Stimulated activated CD8-positive, alpha-beta memory T cell treated with anti-CD3 and anti-CD28 coated beads, Interleukin-7, amount 100 ng/mL, for 4 hours (primary cell): Measurements from ENCODE around the gene SRGAP1.

Source experiments
- DNase-seq, 2 donors: peaks; one replicate each; pipeline ENCODE4 v3.0.0-alpha.2; 2020; ENCODE audit warnings: low read depth in 2 of 2

The SRGAP1 gene

DNA sequence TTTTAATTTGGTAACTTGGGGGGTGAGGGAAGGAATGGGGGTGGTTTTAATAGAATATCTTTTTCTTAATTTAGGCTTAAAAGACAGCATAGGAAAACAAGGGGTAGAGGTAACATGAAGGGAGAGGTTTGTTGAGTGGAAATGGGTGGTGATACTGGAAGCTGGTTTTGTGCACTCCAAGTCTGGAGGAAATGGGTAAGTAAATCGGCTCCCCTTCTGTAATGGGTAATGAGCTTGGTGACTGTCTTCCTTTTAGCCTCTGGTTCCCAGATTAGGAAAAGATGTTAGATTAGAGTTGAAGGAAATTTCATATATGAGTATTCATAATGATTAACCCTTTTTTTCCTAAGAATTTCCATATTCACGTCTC is 122.1 kb downstream of the SRGAP1 start:
- DNase-seq: no peak

DNA sequence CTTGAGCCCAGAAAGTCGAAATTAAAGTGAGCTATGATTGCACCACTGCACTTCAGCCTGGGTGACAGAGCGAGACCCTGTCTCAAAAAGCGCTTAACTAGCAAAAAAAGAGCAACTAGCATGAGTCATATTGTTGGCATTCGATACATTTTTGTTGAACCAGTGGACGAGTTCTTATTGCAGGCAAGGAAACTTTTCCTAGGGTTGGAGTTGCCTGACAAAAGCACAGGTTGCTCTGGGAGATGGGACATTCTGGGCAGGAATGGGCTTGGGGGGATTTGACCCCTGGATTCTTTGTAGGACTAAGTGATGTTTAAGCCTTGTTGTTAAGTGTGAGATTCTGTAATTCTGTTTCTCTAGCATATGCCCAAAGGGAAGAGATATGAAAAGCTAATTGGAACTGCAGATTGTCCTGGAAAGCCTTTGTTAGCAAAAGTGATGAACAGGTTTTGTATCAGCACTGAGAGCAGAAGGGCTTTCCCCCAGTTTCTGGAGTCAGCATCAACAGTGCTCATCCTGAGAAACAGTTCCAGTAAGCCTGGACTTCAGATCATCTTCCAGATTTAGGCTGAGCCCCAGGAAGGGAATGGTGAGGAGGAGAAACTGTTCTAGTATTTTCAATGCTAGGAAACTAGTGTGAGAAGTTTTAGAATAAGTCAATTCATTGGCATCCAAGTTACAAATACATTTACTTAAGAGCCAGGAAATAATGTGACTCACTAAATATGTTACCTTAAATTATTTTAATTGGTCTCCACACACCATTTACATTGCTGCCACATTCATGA is 123.1 kb downstream of the SRGAP1 start:
- DNase-seq: no peak

DNA sequence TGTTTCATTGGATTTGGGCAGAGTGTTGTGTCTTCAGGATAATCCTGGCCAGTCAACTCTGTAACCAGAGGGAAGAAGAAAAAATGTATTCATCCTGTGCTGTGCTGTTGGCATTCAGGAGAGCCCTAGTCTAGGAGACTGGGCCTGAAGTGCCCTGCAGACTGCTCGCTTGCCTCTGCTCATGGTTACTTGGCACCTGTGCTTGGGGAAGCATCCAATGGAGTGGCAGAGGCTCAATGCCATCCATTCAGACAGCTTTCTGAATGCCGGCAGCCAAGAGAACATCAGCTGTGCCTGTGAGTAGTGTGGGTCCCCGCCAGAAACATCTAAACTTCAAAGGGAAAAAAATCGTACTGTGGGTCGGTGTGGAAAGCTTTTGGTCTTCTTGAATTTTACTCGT is 124.2 kb downstream of the SRGAP1 start:
- DNase-seq: no peak

DNA sequence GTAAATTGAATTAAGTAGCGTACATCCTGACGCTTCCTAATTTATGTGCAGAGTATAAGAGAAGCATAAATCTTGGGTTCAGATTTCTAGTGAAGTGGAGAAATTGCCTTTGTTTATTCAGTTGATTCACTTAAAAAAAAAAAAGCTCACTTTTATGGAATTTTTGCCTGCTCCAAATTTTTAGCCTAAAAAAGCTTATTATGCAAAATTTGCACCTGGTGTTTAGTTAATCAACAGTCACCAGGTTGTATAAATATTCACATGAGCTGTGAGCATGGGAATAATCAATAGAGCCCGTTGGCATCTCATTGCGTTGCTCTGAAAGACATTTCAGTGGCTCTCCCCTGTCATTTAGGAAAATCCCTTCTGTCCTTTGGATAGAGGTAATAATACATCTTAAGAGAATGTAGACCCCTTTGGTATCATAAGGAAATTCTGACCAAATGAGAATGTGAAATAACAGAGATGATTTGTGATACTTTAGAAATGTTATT is 132.4 kb downstream of the SRGAP1 start:
- DNase-seq: no peak

DNA sequence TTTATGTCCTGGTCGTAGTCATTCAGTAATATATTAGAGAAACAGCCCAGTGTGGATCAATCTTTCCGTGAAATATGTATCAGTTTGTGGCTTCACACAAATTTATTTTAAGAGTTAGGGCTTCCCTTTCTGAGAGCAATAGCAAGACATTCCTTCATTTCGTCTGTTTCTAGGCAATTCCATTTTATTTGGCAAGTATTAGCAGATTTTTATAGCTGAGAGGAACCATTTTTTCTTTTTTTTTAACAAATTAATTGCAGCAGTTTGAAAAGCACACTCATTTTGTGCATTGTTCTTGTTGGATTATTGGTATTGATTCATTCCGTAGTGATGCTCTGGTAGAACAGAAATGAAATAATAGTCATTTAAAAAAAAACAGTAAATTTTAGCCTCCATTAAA is 132.9 kb downstream of the SRGAP1 start:
- no peak for DNase-seq

DNA sequence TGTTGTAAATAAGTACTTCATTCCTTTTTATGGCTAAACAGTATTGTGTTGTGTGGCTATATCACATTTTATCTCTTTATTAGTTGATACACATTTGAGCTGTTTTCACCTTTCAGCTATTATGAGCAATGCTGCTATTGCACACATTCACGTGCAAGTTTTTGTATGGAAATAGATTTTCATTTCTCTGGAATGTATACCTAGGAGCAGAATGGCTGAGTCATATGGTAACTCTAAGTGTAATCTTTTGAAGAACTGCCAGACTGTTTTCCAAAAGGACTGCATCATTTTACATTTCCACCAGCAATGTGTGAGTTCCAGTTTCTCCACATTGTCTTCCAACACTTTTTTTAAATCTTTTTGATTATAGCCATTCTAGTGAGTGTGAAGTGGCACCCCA is 134.0 kb downstream of the SRGAP1 start:
- no peak for DNase-seq

DNA sequence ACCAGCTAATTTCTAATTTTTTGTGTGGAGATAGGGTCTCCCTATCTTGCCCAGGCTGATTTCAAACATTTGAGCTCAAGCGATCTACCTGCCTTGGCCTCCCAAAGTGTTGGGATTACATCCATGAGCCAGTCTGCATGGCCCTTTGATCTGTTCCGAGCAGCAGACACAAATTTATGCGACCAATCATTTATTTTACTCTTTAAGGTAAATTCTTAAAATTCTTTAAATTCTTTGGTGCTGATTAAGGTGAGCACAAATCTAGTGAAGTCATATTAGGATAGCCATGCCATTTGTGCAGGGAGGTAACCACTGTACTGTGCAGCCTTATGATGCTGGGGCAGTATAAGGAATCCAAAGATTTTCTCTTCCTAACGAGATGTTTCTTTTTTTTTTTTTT is 135.7 kb downstream of the SRGAP1 start:
- no peak for DNase-seq

DNA sequence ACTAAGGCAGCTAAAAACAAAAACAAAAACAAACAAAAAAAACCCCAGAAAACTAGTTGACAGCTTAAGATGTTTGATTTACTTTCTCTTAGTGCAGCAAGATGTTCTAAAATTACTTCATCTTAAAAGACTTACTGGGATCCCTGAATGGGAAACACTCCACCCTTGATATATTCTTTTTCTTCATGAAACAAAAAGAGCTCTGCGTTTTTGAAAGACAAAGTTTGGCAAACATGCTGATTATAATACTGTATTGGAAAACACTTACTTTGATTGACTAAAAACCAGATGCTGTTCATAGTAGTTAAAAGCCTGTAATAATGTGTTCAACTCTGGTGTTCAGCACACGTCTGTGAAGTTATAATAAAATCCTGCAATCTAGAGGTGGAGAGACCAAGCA is 136.8 kb downstream of the SRGAP1 start:
- DNase-seq: no peak

DNA sequence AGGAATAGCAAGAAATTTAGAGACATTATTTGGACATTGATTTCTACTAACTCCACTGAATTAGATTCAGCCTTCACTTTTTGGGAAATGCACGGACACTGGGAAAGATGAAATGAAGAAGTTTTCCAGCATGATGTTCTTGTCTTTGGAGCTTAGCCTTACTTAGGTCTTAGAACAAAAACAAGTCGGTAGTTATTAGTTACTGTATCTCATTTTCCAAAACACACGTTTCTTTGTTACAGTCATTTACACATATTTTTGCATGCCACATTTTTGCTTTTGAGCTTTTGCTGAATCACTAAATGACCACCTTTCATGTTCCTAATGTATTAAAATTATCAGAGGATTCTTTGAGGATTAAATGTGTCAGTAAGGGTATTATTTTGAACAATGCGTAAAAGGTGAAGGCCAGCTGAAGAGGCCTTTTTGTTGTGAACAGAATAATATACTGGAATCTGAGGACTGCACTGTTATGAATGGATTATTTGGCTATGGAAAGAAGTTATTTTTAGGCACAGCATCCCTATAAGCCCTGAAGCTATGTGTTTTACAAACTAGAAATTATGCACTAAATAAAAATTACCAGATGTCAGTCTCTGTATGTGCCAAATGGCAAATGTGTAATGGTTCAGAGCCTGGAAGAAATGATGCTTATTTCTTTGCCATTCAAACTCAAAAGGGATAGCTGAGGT is 138.2 kb downstream of the SRGAP1 start:
- DNase-seq: no peak

DNA sequence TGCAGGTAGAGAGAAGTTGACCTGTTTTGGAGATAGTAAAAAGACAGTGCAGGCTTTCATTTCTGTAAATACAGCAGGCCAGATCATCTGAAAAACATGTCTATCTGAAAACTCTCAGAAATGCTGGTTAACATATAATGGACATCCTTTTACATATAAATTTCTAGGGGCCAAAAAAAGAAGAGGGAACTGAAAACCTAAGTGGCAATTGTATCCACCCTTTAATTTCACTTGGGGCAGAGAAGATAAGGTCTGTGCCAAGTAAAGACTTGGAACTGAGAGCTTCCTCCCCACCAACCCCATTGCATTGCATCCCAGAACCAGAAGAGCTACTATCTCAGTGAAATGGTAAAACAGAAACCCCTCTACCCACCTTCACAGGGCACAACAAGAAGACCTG is 141.0 kb downstream of the SRGAP1 start:
- DNase-seq: no peak

DNA sequence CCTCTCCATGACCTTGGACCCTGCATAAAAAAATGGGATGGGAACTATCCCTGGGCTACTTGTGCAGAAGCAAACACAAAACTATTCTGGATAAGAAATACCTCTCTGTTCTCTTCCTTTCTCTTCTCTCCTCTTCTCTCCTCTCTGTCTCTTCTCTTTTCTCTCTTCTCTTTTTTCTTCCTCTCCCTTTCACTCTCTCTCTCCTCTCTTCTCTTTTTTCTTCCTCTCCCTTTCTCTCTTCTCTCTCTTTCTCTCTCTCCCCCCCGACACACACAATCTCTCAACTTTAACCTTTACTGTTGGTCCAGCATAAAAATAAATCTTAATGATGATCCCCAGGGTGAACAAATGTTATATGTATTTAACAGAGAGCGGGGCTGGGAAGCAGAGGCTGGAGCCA is 141.4 kb downstream of the SRGAP1 start:
- DNase-seq: no peak

DNA sequence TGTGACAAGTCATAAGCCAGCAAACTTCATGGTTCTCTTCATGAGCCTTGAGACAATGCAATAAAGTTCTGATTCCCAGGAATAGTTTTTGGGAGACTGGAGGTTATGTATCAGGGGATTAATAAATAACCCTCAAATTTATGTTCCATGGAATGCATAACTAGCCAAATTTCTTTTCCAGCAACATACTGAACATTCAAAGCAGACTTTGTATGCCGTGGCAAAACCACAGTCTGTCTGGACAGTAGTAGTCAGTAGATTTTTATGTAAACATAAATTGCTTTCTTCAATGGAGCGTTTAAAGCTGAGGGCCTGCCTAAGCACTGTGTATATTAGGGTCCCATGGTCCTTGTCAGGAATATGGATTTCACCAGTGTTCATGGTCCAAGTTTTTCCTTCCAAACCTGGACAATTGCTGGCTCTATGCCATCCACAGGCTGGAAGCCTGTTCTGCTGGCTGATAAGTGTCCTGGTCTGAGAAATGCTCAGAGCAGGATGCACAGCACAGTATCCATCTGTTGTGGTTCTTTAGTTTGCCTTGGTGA is 144.9 kb downstream of the SRGAP1 start:
- DNase-seq: no peak

DNA sequence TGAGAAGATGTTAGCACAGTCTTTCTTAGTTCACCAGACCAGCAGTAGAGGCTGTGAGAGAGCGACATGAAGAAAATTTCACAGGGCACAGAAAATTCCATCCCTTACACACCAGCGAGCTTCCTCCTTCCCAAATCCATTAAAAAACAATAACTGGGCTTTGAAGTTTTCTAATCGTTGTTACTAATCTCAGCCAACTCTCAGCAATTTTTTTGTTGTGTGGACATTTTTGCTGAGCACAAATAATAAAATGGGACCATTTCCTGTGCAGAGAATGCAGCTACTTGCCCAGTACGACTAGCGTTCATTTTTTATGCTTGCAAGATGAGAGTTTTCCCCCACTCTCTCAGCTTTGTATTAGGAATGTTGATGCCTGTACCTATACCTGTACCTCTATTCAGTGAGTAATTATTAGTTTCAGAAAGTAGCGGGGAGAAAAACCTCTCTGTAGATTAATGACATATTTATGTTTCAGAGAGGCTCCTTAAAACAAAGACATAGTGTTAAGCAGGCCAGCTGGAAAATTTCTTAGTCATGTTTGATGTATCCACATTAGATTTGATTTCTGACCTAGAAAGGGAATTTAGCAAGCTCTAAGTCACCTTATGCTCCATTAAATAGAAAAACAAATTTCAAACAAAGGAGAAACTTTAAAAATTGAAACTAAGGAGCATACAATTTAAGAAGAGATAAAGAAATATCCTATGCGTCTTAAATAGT is 146.5 kb downstream of the SRGAP1 start:
- DNase-seq: no peak

DNA sequence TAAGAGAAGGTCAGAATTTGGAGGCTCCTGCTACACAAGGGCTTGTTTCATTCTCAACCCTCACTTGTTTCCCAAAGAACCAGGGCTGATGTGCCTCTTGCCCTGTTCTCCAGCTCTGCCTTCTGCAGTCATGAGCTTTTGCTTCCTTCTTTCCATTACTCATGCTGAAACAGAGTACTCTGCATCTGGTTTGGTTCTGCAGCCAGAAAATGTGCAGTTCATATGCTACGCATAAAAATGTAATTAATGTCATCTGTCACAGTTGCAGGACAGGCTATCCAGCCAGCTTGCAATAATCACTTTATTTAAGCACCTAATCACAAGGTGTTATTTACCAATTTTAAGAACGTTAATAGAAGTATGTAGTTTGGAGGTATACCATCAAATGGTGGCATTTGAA is 150.2 kb downstream of the SRGAP1 start:
- no peak for DNase-seq

DNA sequence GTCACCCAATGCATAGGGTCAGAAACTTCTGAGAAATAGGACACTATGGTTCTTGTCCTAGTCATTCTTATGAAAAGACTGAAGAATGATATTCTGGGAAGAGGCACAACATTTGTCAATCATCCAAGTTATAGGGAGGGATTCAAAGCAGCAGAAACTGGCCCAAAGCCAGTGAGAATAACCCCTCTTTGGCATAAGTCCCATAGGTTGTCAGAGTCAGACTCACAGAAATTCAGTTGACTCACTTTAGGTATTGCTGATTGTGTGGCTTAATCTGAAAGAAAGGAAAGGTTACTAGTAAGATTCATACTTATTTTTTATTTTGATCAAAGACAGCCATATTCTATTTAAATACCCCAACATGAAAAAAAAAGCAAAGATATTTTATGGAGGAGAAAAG is 151.0 kb downstream of the SRGAP1 start:
- DNase-seq: no peak

DNA sequence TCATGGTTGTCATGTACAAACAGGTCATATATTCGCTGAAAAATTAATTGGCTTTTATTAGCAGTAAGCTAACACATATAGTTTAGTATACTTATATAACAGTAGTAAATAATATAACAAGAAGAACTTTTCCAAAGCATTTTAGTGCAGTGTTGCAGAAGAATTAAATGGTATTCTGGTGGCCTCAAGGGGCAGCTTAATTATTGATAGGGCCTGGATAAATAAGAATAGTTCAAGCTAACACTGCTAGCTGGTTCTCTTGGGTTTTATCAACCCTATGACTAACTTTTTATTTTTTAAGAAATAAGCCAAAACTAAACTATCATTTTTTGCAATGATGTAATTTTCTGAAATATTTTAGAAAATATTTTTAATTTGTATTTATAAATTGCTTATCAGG is 152.1 kb downstream of the SRGAP1 start:
- DNase-seq: no peak

DNA sequence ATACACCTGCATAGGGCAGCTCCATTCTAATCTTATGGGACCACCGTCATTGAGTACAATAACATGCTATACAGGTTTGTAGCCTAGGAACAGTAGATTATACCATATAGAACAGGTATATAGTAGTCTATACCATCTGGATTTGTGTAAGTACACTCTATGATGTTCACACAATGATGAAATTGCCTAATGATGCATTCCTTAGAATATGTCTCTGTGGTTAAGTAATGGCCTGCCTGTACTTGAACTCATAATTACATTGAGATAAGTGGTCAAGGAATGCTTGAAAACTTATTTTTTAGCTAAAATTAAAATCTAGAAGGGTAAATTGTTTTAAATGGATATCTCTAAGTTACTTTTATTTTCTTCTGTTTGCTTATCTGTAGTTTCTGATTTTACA is 152.7 kb downstream of the SRGAP1 start:
- no peak for DNase-seq

DNA sequence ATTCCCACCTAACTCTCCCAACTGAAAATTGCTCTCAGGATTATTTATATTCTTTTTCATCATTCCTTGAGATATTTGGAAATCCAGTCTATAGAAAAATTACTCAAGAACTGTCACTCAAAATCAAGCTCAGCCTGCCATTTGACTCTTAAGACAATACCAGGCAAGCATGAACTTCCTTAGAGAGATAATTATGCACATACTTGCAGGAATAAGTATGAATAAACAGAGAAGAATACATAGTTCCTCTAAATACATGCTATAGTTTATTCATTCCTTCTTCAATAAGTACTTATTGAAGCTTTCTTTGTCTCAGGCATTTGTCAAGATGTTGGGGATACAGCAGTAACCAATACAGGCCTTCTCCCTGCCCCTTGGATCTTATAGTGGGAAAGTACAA is 154.1 kb downstream of the SRGAP1 start:
- DNase-seq: no peak

DNA sequence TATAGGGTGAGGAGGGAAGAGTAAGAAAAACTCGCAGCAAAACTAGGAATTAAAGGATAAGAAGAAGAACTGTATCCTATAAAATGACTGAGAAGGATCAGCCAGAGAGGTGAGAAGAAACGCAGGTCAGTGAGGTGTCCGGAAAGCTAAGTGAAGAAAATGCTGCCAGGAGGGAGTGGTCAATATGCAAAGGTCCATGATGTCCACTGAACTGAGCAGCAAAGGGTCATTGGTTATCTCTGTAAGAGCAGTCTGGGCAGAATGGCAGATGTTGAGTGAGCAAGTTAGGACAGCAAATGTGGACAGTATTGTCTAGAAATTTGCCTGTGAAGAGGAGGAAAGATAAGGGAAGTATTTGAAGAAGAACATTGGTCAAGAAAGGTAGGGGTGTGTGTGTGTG is 155.4 kb downstream of the SRGAP1 start:
- no peak for DNase-seq

DNA sequence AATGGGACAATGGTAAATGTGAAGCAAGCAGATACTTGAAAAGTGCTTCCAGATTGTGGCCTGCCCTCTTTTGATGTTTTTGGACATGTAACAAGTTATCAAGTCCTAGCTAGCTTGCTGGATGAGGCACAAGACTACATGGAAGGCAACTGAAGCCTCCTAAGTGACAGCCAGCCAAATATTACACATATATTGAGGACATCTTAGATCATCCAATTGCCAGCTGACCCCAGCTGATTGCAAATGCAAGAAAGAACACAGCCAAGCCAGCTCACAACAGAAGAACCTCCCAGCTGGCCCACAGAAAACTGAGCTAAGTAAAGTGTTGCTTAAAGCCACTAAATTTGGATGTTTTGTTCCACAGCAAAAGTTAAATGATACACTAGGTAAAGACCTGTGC is 156.9 kb downstream of the SRGAP1 start:
- DNase-seq: no peak

DNA sequence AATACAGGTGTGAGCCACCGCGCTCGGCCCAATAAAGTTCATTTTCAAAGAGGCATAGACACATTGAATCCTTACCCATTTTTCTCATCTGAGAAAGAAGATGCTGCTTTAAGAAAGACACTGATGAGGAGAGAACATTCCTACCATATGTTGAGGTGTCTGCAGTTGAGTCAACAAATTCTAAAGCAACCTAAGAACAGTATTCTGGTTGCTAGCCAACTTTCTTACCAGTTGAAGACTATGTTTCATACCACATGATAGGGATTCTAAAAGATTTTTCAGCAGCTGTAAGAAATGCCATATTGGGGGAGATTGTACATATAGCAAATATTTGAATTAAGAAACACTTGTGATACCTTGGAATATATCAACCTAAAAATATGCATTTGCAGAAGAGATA is 160.1 kb downstream of the SRGAP1 start:
- no peak for DNase-seq

DNA sequence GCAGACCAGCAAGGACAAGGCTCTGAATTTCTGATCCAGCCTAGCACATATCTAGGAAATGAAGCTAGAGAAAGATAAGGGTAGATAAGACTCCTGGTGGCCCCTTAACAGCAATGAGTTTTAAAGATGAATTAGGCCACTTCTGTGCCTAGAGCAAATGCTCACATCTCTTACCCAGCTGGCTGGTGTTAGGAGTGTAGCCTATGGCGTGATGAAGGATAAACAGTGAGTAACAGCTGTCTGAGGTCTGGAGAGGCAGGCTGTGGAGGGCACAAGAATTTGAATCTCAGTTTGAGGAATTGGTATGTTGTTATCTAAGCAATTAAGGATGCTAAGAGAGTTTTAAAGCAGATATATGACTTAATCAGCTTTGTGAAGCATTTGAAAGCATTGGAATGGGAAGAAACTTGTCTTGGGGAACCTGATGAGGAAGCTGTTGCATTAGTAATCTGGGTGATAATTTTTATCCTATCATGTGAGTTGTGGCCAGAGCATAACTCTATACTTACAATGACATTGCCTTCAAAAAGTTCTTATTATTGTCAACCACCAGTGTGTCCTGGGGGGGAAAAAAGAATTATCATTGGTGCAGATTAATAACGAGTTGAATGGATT is 161.8 kb downstream of the SRGAP1 start:
- DNase-seq: no peak
